Measurements from ENCODE around the gene SERPINE2. TPM values are rescaled to one million over a fixed set of nuclear protein-coding genes. Genes with fewer than 3 reads are reported as not detected.
A peak's percentile ranks its signal among the peaks of the same experiment; 100 is the strongest.

The SERPINE2 gene
- total and polyA plus RNA-seq, 7 donors = 2.1 to 20.8 (median 2.7) TPM

DNA sequence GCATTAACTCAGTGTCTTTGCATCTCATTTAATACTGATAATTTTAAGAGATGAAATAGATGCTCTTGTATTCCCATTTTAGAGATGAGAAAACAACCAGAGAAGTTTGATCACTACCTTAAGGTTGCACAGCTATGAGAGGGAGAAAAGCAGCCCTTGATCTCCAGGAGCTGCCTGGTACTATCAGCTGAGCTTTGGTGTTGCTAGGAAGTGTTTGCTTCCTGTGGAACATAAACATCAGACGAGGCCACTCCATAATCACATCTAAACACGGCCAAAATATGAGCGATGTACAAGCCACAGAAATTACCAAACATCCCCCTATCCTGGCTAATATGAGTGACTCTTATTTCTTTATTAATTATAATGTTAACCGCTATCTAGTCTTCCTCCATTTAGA is 93.3 kb downstream of the SERPINE2 start:
- H3K9me3 ChIP-seq = no peaks in the 10 kb centered on the region
- no peaks in the 10 kb centered on the region for H3K27me3 ChIP-seq (ENCODE audit: insufficient read depth in 3 of 3, low read length in 2 of 3)
- no peak for DNase-seq
- H3K36me3 ChIP-seq (ENCODE audit: insufficient read depth in 1 of 2, low read depth in 1 of 2) = no peaks in the 10 kb centered on the region
- TF ChIP-seq CTCF (IDR thresholded peaks at IDR 0.05) = no peak
- peak overlapping the region; percentile 82 for H3K4me3 ChIP-seq
- peaks cover 23% of the 10 kb centered on the region for H3K4me1 ChIP-seq
- intact Hi-C loops (cut with DNase I) = no loop called here
- ATAC-seq = no peak
- WGBS, 3 donors = 35 to 49% (median 45%) methylated on average over 4 of the region's 4 CpGs
- peak overlapping the region; percentile 93 for H3K27ac ChIP-seq

DNA sequence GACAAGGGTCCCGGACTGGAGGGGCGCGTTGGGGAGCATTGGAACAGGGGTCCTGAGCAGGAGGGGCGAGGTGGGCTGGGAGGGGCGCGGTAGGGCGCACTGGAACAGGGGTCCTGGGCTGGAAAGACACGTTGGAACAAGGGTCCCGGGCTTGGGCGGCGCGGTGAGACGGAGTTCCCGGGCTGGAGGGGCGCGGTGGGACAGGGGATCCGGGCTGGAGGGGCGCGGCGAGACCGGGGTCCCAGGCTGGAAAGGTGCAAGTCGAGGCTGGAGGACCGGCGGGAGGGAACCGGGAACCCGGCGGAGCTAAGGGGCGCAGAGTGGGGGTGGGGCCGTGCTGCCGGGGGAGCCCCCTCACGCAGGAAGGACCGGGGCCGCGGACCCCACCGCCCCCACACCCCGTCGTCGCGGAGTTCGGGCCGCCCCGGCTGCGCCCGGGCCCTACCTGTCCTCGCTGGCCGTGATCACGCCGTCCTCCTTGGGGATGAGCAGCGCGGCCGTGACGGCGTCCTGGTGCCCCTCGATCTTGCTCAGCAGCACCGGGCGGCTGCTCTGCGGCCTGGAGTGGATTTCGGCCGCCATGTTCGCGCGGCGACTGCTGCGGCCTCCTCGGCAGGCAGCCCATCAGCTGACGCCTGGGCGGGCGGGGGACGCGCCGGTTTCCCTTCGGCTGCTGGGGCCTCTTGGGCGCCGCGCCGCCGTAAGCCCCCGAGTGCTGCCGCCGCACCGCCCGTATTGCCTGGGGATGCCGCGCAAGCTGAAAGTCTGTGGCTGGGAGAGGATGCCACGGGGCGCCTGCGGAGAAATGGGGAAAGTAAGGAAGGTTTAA is 94.2 kb downstream of the SERPINE2 start, which contains the start of gene WDFY1:
Gene WDFY1 (minus strand): TSS at position 633 of the 829 bp plus-strand sequence. CDS start 51 bp downstream, at position 582.
- no peaks in the 10 kb centered on the region for H3K9me3 ChIP-seq
- WGBS, 3 donors = 0 to 1% (median 1%) methylated on average over 68 to 87 of the region's 87 CpGs
- DNase-seq (peak; percentile 91 to 95), ATAC-seq (peak; percentile 94 to 96 (median 96))
- H3K27ac ChIP-seq = peak within 1 kb of the TSS; percentile 93
- peaks cover 23% of the 10 kb centered on the region for H3K4me1 ChIP-seq
- H3K4me3 ChIP-seq = peak within 1 kb of the TSS; percentile 82
- intact Hi-C loops (cut with DNase I) = no loop called here
- no peaks in the 10 kb centered on the region for H3K27me3 ChIP-seq (ENCODE audit: insufficient read depth in 3 of 3, low read length in 2 of 3)
- TF ChIP-seq CTCF (IDR thresholded peaks at IDR 0.05) = no peak
- H3K36me3 ChIP-seq (ENCODE audit: insufficient read depth in 1 of 2, low read depth in 1 of 2) = no peaks in the 10 kb centered on the region

DNA sequence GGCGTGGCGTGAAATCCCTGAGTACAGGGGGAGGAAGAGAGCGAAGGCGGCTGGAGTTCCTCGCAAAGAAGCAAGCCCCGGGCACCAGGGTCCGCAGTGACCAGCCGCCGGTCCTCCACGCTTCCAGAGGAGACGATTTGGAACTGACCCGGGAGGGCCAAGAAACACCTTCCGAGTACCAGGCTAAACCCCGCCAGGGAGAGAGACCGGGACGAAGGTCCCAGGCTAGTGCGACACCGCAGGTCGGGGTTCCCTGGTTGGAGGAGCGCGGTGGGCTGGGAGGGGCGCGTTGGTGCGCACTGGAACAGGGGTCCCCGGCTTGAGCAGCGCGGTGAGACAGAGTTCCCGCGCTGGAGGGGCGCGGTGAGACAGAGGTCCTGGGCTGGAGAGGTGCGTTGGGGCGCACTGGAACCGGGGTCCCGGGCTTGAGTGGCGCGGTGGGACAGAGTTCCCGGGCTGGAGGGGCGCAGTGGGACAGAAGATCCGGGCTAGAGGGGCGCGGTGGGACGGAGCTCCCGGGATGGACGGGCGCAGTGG is 94.9 kb downstream of the SERPINE2 start:
- 0 to 1% (median 0%) methylated on average over 46 of the region's 46 CpGs for WGBS, 3 donors
- intact Hi-C loops (cut with DNase I) = no loop called here
- no peak for TF ChIP-seq CTCF (IDR thresholded peaks at IDR 0.05)
- ATAC-seq (peak; percentile 48 to 72 (median 66)), DNase-seq (peak; percentile 36 to 59)
- H3K27ac ChIP-seq = peak overlapping the region; percentile 93
- no peaks in the 10 kb centered on the region for H3K9me3 ChIP-seq
- H3K4me1 ChIP-seq = peaks cover 28% of the 10 kb centered on the region
- H3K4me3 ChIP-seq = peak overlapping the region; percentile 82
- no peaks in the 10 kb centered on the region for H3K36me3 ChIP-seq (ENCODE audit: insufficient read depth in 1 of 2, low read depth in 1 of 2)
- H3K27me3 ChIP-seq (ENCODE audit: insufficient read depth in 3 of 3, low read length in 2 of 3) = no peaks in the 10 kb centered on the region

DNA sequence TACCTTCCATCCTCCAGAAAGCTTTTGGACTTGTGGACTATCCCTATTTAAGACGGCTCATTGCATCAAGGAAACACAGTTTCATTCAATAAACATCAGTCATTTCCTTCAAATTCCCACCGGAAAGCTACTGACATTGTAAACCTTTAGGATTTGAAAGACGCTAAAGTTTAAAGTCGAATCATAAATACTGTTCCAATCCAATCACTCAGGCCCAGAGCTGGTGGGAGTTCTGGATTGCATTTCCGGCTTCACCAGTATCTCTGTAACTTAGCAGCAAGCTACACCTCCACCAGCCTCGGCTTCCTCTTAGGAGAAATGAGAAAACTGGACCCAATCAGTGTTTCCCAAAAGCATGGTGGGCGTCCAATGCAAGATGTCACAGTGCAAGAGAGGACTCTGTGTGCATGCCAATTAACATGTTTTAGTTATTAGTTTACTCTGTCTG is 95.5 kb downstream of the SERPINE2 start:
- Histone ChIP-seq H3K36me3 (ENCODE audit: insufficient read depth in 1 of 2, low read depth in 1 of 2) (no peaks in the 10 kb centered on the region), H3K4me1 (peaks cover 33% of the 10 kb centered on the region), H3K27me3 (ENCODE audit: insufficient read depth in 3 of 3, low read length in 2 of 3) (no peaks in the 10 kb centered on the region), H3K4me3 (peak overlapping the region; percentile 82), H3K27ac (peak overlapping the region; percentile 93), H3K9me3 (no peaks in the 10 kb centered on the region)
- DNase-seq (no peak), ATAC-seq (no peak)
- WGBS, 3 donors = 25 to 37% (median 28%) methylated on average over 7 of the region's 7 CpGs
- no peak for TF ChIP-seq CTCF (IDR thresholded peaks at IDR 0.05)
- intact Hi-C loops (cut with DNase I) = no loop called here

Data from psoas muscle (tissue), 8 donors.